ENCODE measurements around the gene MINDY1. TPM values are rescaled to one million over a fixed set of nuclear protein-coding genes. Genes with fewer than 3 reads are reported as not detected.

MINDY1 gene
- total RNA-seq, 1 experiment from 2014 or later, result 6.8 TPM

DNA sequence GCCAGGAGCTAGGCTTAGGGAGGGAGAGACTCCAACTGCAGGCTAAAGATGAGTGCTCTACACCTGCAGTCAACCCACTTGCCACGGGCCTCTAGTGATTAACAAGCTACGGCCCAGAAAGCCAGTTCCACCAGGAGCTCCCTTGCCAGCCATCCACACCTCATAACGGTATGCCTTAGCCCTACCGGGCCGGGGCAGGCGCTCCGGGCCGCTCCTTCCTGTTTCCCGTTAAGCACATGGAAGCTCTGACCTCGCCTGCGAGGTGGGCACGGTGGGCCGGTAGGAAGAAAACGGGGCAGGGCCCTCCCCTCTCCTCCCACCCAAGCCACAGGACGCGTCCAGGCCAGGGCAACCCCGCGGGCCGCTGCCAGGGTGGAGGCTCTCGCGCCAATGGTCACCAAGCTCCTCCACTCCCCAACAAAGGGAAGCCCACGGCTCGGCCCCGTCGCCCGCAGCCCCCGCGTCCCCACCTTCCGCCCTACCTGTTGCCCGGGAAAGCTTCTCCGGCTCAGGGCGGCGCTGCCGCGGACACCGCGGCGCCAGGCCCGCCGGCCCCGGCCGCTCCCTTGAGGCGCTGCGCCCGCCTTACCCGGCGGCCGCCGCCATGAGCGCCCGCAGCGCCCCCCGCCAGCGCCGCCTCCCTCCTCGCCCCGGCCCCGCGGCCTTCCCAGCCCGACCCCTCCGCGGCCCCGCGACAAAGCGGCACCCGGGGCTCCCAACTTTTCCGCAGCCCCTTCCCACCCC, 32.7 kb downstream of the MINDY1 start:
- TF ChIP-seq, protein P1, sequence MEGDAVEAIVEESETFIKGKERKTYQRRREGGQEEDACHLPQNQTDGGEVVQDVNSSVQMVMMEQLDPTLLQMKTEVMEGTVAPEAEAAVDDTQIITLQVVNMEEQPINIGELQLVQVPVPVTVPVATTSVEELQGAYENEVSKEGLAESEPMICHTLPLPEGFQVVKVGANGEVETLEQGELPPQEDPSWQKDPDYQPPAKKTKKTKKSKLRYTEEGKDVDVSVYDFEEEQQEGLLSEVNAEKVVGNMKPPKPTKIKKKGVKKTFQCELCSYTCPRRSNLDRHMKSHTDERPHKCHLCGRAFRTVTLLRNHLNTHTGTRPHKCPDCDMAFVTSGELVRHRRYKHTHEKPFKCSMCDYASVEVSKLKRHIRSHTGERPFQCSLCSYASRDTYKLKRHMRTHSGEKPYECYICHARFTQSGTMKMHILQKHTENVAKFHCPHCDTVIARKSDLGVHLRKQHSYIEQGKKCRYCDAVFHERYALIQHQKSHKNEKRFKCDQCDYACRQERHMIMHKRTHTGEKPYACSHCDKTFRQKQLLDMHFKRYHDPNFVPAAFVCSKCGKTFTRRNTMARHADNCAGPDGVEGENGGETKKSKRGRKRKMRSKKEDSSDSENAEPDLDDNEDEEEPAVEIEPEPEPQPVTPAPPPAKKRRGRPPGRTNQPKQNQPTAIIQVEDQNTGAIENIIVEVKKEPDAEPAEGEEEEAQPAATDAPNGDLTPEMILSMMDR (conservative IDR thresholded peaks at IDR 0.05), result no peak
- DNase-seq, result peak; percentile 41

More for the DNA sequence above, 32.7 kb downstream of the MINDY1 start:
- no peaks in the 10 kb centered on the region for H3K9me3 Mint-ChIP-seq
- H3K4me3 Mint-ChIP-seq, result peak overlapping the region; percentile 78 to 86
- Histone ChIP-seq H2BK5ac (ENCODE audit: insufficient read length, low read length) (no peak overlapping the region), H3K18ac (ENCODE audit: insufficient read length, low read depth, low read length) (peak overlapping the region; percentile 71), H3K4ac (ENCODE audit: low read depth, low read length) (no peak overlapping the region), H3K9ac (ENCODE audit: extremely low read depth, insufficient read length, low read length) (peak overlapping the region; percentile 64), H2BK12ac (ENCODE audit: insufficient read length, low read depth, low read length) (no peak overlapping the region), H2AFZ (ENCODE audit: low read length) (no peak overlapping the region), H3K79me1 (ENCODE audit: insufficient read depth, low read depth, low read length, poor library complexity, severe bottlenecking) (no peaks in the 10 kb centered on the region), H3K27me3 (ENCODE audit: insufficient read depth, low read length) (no peaks in the 10 kb centered on the region), H3K9me3 (ENCODE audit: control insufficient read depth, low read depth, low read length) (no peaks in the 10 kb centered on the region), H2BK20ac (ENCODE audit: low read depth, low read length, poor library complexity, severe bottlenecking) (no peak overlapping the region), H3K23me2 (ENCODE audit: insufficient read length, low read depth, low read length, poor library complexity, severe bottlenecking) (peaks cover 12% of the 10 kb centered on the region), H2BK15ac (ENCODE audit: low read depth, low read length) (no peak overlapping the region), H4K91ac (ENCODE audit: insufficient read length, low read depth, low read length) (no peak overlapping the region), H3K23ac (ENCODE audit: insufficient read length, low read depth, low read length) (no peak overlapping the region), H4K5ac (ENCODE audit: insufficient read length, low read depth, low read length) (no peak overlapping the region), H3K4me2 (ENCODE audit: insufficient read depth, insufficient read length, low read length) (peak overlapping the region; percentile 72), H3K79me2 (ENCODE audit: insufficient read depth, low read length) (peaks cover 31% of the 10 kb centered on the region; the same call in 1 of the 2 replicates), H3K27ac (ENCODE audit: insufficient read length, low read depth, low read length) (no peak overlapping the region), H2AK5ac (ENCODE audit: insufficient read length, low read length) (no peak overlapping the region), H3K14ac (ENCODE audit: insufficient read depth, low read length) (peak overlapping the region; percentile 87), H3K56ac (ENCODE audit: insufficient read length, low read depth, low read length) (no peak overlapping the region), H4K8ac (replicated peaks; ENCODE audit: insufficient read length, low read depth, low read length) (no peak overlapping the region), H3K4me1 (ENCODE audit: insufficient read depth, low read length) (peaks cover 19% of the 10 kb centered on the region), H2BK120ac (ENCODE audit: low read depth, low read length, poor library complexity, severe bottlenecking) (no peak overlapping the region), H3T11ph (ENCODE audit: low read length) (no peak overlapping the region), H4K20me1 (ENCODE audit: control insufficient read depth, insufficient read depth, insufficient read length) (no peaks in the 10 kb centered on the region)
- H3K27me3 Mint-ChIP-seq (ENCODE audit: low read depth), result no peaks in the 10 kb centered on the region
- WGBS (ENCODE audit: extremely low coverage, insufficient read length, low lambda C conversion rate), result no CpG with 5 or more reads among the region's 67 CpGs
- H3K36me3 Mint-ChIP-seq (ENCODE audit: insufficient read depth in 1 of 3, low read depth in 3 of 3), result peaks cover 4 to 5% (median 4%) of the 10 kb centered on the region in 3 experiments; a peak in 6 of 7 replicates
- H3K4me1 Mint-ChIP-seq, result peaks cover 60 to 62% of the 10 kb centered on the region in 2 experiments
- H3K27ac Mint-ChIP-seq, result 0 out of 7 replicates have a peak overlapping the region, but pooled peaks of 1 of the 3 experiments have one; percentile 27
